ENCODE data around the gene MYDGF.

- TF ChIP-seq PATZ1 (tag by site-specific recombination; IDR thresholded peaks at IDR 0.05) (no peak), YY1 (tag by site-specific recombination; IDR thresholded peaks at IDR 0.05) (no peak), CTCF (tag by site-specific recombination; IDR thresholded peaks at IDR 0.05) (no peak)
Observed at GRCh38 chr19:4707322-4707721, 37.2 kb upstream of the MYDGF start.
